Stomach (tissue), 9 donors: ENCODE measurements around the gene ARID1B. TPM values are rescaled to one million over a fixed set of nuclear protein-coding genes. Genes with fewer than 3 reads are reported as not detected.

Source experiments
- DNase-seq, 2 donors: peaks; one replicate each; pipeline versions ENCODE4 v3.0.0 to v3.0.0-alpha.2; 2013 to 2019
- H3K27ac ChIP-seq, 5 donors: fragments of 200-600 bp in 4 of 5; sonication (generic) in 4 of 5; one replicate each; pipeline ENCODE4 v1.5.1; 2013 to 2019; ENCODE audit warnings: mild to moderate bottlenecking in 1 of 5, moderate library complexity in 1 of 5
- H3K27me3 ChIP-seq, 3 donors: fragments of 200-600 bp; sonication (generic); one replicate each; pipeline ENCODE4 v1.5.1; 2017 to 2019; ENCODE audit warnings: mixed run types in 1 of 3
- H3K36me3 ChIP-seq, 4 donors: fragments of 200-600 bp; sonication (generic); 1 replicate in 3 of 4; 2 replicates in 1 of 4; pipeline ENCODE4 v1.5.1; 2016 to 2019
- H3K4me1 ChIP-seq, 4 donors: fragments of 200-600 bp; sonication (generic); one replicate each; pipeline ENCODE4 v1.5.1; 2016 to 2019
- H3K4me3 ChIP-seq, 4 donors: fragments of 200-600 bp; sonication (generic) in 3 of 4; one replicate each; pipeline ENCODE4 v1.5.1; 2016 to 2019; ENCODE audit warnings: mild to moderate bottlenecking in 1 of 4
- H3K9me3 ChIP-seq, 4 donors: fragments of 200-600 bp; sonication (generic); one replicate each; pipeline ENCODE4 v1.5.1; 2016 to 2019
- EP300 ChIP-seq: sonication (generic); formaldehyde crosslinking; IDR thresholded peaks from one replicate; pipeline ENCODE4 v1.6.1; 2017; ENCODE audit warnings: antibody characterized with exemption
- POLR2A ChIP-seq, 4 donors: fragments of 450-650 bp; IDR thresholded peaks; one replicate each; pipeline ENCODE4 v1.6.1; 2016; ENCODE audit warnings: antibody characterized with exemption in 4 of 4, control low read depth in 2 of 4, mild to moderate bottlenecking in 1 of 4, moderate library complexity in 1 of 4
- POLR2AphosphoS5 ChIP-seq, 3 donors: sonication (generic); formaldehyde crosslinking; IDR thresholded peaks; one replicate each; pipeline ENCODE4 v1.6.1; 2016; ENCODE audit warnings: antibody characterized with exemption in 3 of 3
- WGBS, 5 donors: extraction: QIAGEN DNeasy Blood & Tissue Kit in 3 of 5; methylation state at CpG; one replicate each; pipeline versions ENCODE4 v1.1.5 to v1.1.7; 2013 to 2018; 5-methylcytosine and 5-hydroxymethylcytosine counted together
- intact Hi-C: fragments of 100-400 bp; cut with DNase I; formaldehyde crosslinking; loops from one replicate; pipeline ENCODE4 v1.15.1; 2023; ENCODE audit warnings: low total_unique reads
- polyA plus RNA-seq, 3 donors: library from polyadenylated mRNA; stranded (reverse); fragments of 200-250 nt; gene quantifications; one replicate each; pipeline ENCODE4 v1.2.3, GENCODE V29; 2013
- total RNA-seq, 5 donors: library from RNA; depleted of rRNA; stranded (reverse); fragments of >200 nt; gene quantifications; one replicate each; pipeline versions ENCODE4 v1.1.0 to v1.2.3, GENCODE V29; 2014 to 2016
- TF ChIP-seq, protein P1 (sequence below), 7 experiments: fragments of 450-650 bp in 4 of 7; fragments of 200-600 bp in 3 of 7; sonication (generic) in 3 of 7; IDR thresholded peaks; one replicate each; pipeline ENCODE4 v1.5.1; 2016 to 2019; ENCODE audit warnings: antibody characterized with exemption in 7 of 7, control low read depth in 2 of 7, mild to moderate bottlenecking in 1 of 7
- donor health status: healthy with polysubstance abuse.
- donor health status: Bipolar disorder and iron deficiency.
- donor health status: healthy.

Gene ARID1B
- total and polyA plus RNA-seq, 8 donors = 8.8 to 183 (median 48.3) TPM

DNA sequence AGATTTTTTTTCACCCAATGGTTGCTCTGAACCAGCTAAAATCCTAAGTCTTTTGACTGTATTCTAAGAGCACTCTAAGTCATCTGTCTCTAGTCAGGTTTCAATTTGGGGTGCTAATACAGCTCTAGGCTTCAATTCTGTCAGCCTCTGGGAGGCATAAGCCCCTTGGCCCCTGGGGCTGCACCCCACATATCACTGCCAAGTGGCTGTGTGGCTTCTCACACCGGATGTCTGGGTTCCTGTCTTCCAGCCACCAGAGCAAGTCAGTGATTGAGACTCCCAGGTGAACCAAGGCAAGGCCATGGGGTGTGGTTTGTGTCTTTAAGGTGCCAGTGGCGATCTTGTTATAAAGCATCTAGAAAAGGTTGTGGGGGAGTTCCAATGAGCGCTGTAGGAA lies 409.6 kb downstream of the ARID1B start:
- intact Hi-C loops = loop anchor here (10.0 kb wide), 1 partner anchor 152 kb away; no protein-coding TSS in a partner anchor
- no peak overlapping the region for H3K4me3 ChIP-seq
- no peaks in the 10 kb centered on the region for H3K27me3 ChIP-seq
- H3K9me3 ChIP-seq = no peaks in the 10 kb centered on the region
- peaks cover 20 to 52% (median 36%) of the 10 kb centered on the region in 4 donors for H3K4me1 ChIP-seq
- DNase-seq = no peak
- WGBS, 5 donors = 54 to 79% (median 69%) methylated on average over 3 of the region's 3 CpGs
- H3K36me3 ChIP-seq = peaks cover 34 to 87% (median 79%) of the 10 kb centered on the region in 4 donors
- TF ChIP-seq, protein P1, sequence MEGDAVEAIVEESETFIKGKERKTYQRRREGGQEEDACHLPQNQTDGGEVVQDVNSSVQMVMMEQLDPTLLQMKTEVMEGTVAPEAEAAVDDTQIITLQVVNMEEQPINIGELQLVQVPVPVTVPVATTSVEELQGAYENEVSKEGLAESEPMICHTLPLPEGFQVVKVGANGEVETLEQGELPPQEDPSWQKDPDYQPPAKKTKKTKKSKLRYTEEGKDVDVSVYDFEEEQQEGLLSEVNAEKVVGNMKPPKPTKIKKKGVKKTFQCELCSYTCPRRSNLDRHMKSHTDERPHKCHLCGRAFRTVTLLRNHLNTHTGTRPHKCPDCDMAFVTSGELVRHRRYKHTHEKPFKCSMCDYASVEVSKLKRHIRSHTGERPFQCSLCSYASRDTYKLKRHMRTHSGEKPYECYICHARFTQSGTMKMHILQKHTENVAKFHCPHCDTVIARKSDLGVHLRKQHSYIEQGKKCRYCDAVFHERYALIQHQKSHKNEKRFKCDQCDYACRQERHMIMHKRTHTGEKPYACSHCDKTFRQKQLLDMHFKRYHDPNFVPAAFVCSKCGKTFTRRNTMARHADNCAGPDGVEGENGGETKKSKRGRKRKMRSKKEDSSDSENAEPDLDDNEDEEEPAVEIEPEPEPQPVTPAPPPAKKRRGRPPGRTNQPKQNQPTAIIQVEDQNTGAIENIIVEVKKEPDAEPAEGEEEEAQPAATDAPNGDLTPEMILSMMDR (IDR thresholded peaks at IDR 0.05) = no peak
- TF ChIP-seq EP300 (no peak), POLR2AphosphoS5 (IDR thresholded peaks at IDR 0.05) (no peak), POLR2A (IDR thresholded peaks at IDR 0.05) (no peak)
- H3K27ac ChIP-seq = peak overlapping the region in 4 of 5 donors; percentile 14 to 71 (median 54)

DNA sequence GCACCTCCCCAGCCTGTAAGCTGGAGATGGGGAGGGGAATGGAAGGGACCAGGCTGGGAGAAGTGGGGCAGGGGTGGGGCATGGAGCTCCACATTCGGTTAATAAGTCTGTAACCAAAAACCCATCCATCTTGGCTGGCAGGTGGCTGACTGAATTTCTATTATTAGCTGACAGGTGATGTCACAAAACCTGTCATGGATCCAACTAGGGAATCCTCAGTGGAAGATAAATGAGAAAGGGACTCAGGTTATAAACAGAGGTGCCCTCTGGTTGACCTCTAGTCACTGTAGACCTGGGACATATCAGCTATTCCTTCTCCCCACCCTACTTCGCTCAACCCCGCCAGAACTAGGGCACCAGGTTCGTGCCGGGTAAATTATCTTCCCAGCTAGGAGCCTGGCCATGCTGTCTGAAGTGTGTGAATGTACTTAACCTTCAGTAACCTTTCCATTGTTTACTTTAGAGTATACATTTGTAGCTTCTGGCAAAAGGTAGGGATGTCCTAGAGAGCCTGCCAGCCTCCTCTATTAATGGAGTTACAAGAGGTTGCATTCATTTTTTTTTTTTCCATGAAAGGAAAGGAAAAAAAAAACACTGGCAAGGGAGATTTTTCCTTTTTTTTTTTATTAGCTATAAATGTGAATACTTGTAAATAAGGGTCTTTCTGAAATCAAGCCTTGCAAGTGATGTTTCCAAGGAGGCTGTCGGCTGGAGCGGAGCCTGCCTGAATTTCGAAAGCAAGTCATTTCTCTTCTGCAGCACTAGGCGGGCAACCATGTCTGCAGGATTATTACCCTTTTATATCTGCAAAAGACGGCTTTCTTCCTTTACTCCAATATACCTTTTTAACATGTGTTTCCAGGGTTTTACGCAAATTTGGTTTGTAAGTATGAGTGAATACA lies 410.3 kb downstream of the ARID1B start:
- Histone ChIP-seq H3K36me3 (peaks cover 33 to 87% (median 78%) of the 10 kb centered on the region in 4 donors), H3K4me1 (peaks cover 20 to 49% (median 33%) of the 10 kb centered on the region in 4 donors), H3K4me3 (no peak overlapping the region), H3K27ac (peak overlapping the region in 4 of 5 donors; percentile 14 to 71 (median 54)), H3K27me3 (no peaks in the 10 kb centered on the region), H3K9me3 (no peaks in the 10 kb centered on the region)
- peak in 1 of 3 donors; percentile 47 for TF ChIP-seq POLR2AphosphoS5 (IDR thresholded peaks at IDR 0.05)
- TF ChIP-seq, protein P1 (IDR thresholded peaks at IDR 0.05) = no peak
- peak; percentile 62 to 70 for DNase-seq
- intact Hi-C loops = loop anchor here (10.0 kb wide), 1 partner anchor 153 kb away; no protein-coding TSS in a partner anchor
- WGBS, 5 donors = 51 to 59% (median 54%) methylated on average over 11 of the region's 11 CpGs

DNA sequence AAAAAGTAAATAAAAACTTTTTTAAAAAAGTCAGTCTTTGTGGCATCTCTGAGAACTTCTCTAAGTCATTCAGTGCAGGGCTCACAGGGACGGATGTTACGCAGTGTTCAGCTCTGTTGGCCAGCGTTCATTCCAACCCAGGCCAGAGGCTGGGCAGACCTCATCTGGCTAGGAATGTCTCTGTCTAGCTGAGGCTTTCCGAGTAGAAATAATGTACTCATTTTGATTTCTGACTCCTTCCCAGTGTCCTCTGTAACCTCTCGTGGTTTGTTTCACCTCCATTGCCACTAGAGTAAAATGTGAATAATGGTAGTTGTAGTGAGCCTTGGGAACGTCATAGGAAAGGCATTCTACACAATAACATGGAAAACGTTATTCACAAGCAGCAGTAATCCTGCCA lies 411.0 kb downstream of the ARID1B start:
- WGBS, 5 donors = 68 to 86% (median 85%) methylated on average over 7 of the region's 7 CpGs
- Histone ChIP-seq H3K36me3 (peaks cover 27 to 87% (median 76%) of the 10 kb centered on the region in 4 donors), H3K9me3 (no peaks in the 10 kb centered on the region), H3K4me1 (peaks cover 20 to 41% (median 30%) of the 10 kb centered on the region in 4 donors), H3K27ac (peak overlapping the region in 1 of 5 donors; percentile 71), H3K4me3 (no peak overlapping the region), H3K27me3 (no peaks in the 10 kb centered on the region)
- TF ChIP-seq POLR2A (IDR thresholded peaks at IDR 0.05) = no peak
- TF ChIP-seq, protein P1 (IDR thresholded peaks at IDR 0.05) = no peak
- no peak for TF ChIP-seq POLR2AphosphoS5 (IDR thresholded peaks at IDR 0.05)
- intact Hi-C loops = loop anchor here (10.0 kb wide), 1 partner anchor 153 kb away; no protein-coding TSS in a partner anchor
- DNase-seq = no peak

DNA sequence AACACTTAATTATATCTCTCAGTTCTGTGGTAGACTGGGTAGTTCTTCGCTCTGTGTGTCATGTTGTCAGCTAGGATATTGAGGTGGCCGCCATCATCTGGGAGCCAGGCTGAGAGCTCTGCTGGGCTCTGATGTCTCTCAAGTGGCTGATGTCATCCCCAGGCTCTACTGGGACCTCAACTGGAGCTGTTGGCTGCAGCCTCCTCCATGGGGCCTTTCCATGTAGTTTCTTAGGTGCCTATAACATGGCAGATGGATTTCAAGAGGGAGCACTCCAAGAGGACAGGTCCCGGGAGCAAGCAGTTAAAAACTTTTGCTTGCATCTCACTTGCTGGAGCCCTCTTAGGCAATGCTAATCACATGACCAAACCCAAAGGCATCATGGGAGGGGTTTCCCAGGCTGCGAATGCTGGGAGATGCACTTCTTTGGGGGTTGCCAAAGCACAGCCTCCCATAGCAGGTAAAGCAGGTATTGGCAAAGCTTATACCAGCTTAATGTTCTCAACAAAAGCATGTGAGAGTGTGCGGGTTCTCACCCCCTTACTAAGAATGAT lies 416.3 kb downstream of the ARID1B start:
- DNase-seq = no peak
- no peaks in the 10 kb centered on the region for H3K9me3 ChIP-seq
- H3K4me1 ChIP-seq = peaks cover 6 to 29% (median 9%) of the 10 kb centered on the region in 4 donors
- 95 to 99% (median 98%) methylated on average over 5 of the region's 5 CpGs for WGBS, 5 donors
- intact Hi-C loops = no loop called here
- no peak overlapping the region for H3K27ac ChIP-seq
- H3K4me3 ChIP-seq = no peak overlapping the region
- peaks cover 25 to 80% (median 68%) of the 10 kb centered on the region in 4 donors for H3K36me3 ChIP-seq
- no peaks in the 10 kb centered on the region for H3K27me3 ChIP-seq
- TF ChIP-seq, protein P1 (IDR thresholded peaks at IDR 0.05) = no peak
- TF ChIP-seq POLR2A (IDR thresholded peaks at IDR 0.05) (no peak), EP300 (no peak), POLR2AphosphoS5 (IDR thresholded peaks at IDR 0.05) (no peak)
